NCI-H345 treated with DMSO at 0.1 percent for 48 hours (cell line): ENCODE results near the gene ULK1.

Source experiments
- DNase-seq: peaks from one replicate; lab custom pipeline; 2025; ENCODE audit not compliant: unreplicated experiment; lab: John Stamatoyannopoulos, UW

Gene ULK1

GRCh38 chr12:131894313-131894860 lies at the start of gene ULK1:
Gene ULK1 (plus strand): TSS chr12:131894622. CDS start chr12:131895002, 380 bp downstream.
- peak; percentile 84 for DNase-seq

GRCh38 chr12:131844656-131845055 lies 49.8 kb upstream of the ULK1 start:
- no peak for DNase-seq

DNA sequence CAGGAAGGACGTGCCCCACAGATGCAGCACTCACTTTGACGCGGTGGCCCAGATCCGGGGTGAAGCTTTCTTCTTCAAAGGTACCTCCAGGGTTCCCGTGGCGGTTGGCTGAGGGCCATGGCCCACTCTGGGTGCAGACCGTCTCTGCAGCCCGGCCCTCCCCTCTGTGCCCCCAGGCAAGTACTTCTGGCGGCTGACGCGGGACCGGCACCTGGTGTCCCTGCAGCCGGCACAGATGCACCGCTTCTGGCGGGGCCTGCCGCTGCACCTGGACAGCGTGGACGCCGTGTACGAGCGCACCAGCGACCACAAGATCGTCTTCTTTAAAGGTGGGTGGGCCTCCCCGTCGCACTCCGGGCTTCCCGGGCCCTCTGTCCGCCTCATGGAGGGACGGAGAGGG lies 49.3 kb upstream of the ULK1 start:
- no peak for DNase-seq

DNA sequence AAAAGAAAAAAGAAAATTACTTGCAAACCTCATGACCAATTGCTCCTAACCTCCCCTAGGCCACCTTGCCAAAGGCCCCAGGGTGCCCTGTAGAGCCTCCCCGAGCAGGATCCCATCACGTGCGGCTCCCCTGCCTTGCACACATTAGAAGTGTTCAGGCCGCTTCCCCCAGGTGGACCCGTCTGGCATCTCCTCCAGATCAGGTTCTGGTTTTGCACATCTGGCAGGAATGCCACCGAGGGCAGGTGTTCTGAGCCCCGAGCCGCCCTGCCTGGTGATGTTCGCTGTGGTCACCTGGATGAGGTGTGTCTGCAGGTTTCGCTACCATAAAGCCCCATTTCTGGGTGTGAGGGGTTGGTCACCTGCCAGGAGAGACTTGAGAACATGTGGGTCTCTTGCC lies 47.0 kb upstream of the ULK1 start:
- no peak for DNase-seq

- no peak for DNase-seq
Measured at GRCh38 chr12:131848753-131849152, 45.7 kb upstream of the ULK1 start.

GRCh38 chr12:131849700-131850553 lies 44.5 kb upstream of the ULK1 start:
- no peak for DNase-seq

GRCh38 chr12:131850856-131851559 lies 43.4 kb upstream of the ULK1 start:
- no peak for DNase-seq

DNA sequence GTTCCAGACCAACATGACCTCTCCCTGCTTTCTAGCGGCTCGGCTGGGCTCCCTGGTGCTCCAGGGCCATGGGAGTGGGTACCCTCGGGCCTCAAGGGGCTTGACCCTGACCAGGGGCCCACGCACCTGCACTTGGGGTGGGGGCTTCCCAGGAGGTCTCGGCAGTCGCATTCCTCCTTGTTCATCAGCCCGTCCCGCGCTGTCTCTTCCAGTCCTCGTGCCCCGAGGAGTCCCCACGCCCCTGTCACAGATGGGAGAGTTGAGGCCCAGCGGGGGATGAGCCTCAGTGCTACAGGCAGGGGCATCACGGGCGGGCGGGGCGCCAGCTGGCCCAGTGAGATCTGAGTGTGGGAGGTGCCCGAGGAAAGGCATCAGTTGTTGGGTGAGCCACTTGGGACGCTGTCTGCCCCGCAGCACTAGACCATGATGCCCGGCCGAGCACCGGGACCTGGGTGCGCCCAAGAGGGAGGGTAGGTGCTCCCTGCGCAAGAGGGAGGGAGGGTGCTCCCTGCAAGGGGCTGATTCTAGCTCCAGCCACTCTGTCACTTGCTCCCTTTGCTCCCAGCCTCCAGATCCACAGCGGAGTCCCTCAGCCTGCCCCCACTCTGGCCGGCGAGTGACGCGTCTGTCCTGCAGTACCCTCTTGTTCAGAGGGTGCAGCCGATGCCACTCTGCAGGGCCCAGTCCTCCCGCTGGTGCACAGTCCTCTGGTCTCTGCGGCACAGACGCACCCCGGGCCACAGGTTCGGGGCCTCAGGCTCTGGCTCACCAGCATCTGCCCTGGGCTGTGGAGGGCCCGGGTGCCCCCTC lies 42.5 kb upstream of the ULK1 start:
- no peak for DNase-seq

- no peak for DNase-seq
Measured at GRCh38 chr12:131852551-131853299, 41.7 kb upstream of the ULK1 start.

- no peak for DNase-seq
Measured at GRCh38 chr12:131853832-131854797, 40.3 kb upstream of the ULK1 start.

DNA sequence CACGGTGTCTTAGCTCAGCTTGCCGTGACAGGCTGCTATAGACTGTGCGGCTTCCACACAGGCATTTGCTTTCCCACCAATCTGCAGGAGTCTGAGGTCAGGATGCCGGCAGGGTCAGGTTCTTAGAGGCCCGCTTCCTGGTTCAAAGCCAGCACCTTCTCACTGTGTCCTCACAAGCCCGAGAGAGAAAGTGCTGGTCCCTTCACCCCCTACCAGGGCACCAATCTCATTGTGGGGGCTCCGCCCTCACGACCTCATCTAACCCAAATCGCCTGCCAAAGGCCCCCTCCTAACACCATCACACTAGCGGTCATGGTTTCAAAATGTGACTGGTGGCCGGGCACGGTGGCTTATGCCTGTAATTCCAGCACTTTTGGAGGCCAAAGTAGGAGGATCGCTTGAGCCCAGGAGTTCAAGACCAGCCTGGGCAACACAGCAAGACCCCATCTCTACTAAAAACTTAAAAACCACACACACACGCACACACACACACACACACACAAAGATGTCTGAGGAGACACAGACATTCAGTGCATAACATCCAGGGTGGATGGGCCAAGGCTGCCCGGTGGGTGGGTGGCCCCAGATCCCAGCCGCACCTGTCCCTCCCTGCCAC lies 39.5 kb upstream of the ULK1 start:
- DNase-seq, result no peak

DNA sequence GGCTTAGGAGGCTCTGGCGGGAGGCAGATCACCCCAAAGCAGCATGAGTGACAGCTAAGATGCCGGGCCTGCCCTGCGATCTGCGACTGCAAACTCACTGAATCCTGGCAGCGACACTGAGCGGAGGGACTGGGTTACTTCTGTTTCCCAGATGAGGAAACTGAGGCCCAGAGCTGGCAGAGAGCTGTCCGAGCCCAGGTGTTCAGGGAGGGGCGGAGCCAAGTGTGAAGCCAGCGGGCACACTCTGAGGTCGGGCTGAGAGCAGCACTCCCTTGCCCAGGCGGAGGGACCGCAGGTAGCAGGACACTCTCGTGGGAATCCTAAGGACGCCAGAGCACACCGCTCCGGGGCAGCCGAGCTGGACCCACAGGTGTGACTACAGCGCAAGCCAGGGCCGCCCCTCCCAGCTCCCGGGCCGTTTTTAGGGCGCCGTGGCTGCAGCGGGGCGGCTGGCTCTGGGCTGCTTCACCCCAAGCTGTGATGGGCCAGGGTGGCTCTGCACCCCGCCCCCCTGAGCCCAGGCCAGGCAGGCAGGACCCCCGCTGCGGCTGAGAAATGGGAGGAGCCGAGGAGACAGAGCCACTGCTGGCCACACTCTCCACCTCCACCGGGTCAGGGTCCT lies 38.8 kb upstream of the ULK1 start:
- DNase-seq, result no peak

DNA sequence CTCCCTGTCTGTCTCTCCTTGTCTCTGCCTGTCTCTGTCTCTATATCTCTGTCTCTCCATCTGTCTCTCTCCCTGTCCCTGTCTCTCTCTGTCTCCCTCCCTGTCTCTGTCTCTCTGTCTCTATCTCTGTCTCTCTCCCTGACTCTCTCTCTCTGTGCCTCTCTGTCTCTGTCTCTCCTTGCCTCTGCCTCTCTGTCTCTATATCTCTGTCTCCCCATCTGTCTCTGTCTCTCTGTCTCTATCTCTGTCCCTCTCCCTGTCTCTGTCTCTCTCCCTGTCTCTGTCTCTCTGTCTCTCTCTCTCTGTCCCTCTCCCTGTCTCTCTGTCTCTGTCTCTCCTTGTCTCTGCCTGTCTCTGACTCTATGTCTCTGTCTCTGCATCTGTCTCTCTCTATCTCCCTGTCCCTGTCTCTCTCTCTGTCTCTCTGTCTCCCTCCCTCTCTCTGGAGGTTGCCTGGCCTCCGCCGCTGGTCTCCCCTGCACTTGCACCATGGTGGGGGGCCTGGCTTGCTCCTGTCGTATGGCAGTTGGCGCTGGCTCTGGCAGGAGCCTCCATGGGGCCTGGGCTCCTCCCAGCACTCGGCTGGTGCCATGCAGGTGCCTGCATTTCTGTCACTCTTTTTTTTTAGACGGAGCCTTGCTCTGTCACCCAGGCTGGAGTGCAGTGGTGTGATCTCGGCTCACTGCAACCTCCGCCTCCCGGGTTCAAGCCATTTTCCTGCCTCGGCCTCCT lies 37.9 kb upstream of the ULK1 start:
- DNase-seq, result no peak

- DNase-seq, result no peak
Measured at GRCh38 chr12:131857908-131858850, 36.2 kb upstream of the ULK1 start.

DNA sequence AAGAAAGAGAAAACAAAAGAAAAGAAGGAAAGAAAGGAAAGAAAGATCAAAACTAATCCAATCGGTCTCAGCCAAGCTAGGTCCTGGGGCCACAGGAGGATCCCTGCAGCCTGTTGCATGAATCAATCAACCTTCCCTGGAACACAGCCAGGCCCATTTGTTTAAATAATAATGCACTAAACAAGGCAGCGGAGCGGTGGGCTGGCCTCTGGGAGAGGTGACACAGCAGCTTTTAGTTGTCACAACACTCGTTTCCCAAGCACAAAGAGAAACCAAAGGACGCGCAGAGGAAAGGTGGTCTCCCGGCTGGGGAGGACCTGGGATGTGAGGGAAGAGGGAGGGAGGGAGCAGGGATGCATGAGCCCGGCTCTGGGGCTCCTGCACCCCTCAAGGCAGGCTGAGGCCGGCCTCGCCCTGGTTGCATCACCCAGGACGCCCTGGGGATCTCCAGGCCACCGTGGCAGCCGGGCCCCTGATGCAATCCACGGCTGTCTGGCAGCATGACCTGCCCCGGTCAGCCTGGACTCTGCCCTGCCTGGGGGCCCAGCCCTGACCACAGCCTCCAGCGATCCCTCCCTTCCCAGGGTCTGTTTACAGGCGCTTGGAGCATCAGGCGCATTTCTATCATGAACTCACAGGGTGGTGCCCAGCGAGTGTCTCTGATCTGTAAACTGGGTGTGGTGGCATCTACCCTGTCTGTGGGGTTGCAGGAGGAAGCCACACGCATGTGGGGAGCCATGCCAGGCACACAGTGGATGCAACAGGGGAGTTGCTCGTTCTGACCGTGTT lies 33.8 kb upstream of the ULK1 start:
- peak; percentile 55 for DNase-seq
